ENCODE measurements around the gene ETV3L.

Gene ETV3L

GRCh38 chr1:157132111-157132510, 32.5 kb upstream of the ETV3L start:
- no peak for DNase-seq (ENCODE audit: low read depth)

DNA sequence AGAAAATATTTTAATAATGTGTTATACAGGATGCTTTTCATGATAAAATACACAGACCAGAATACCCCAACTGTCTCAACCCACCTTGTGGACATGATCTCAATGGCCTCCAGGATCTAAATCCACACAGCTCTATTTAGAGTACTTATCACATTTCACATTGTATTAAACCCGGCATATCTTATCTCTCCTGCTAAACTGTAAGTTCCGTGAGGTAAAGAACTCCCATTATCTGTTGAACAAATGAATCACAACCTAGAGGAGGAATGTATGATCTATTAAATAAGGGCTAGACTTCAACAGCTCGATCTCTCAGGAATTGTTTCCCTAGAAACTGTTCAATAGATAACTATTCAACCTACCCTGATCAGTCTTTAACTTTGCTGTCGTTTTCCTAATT, 31.7 kb upstream of the ETV3L start:
- no peak for DNase-seq (ENCODE audit: low read depth)

GRCh38 chr1:157124855-157125254, 25.2 kb upstream of the ETV3L start:
- DNase-seq (ENCODE audit: low read depth): no peak

DNA sequence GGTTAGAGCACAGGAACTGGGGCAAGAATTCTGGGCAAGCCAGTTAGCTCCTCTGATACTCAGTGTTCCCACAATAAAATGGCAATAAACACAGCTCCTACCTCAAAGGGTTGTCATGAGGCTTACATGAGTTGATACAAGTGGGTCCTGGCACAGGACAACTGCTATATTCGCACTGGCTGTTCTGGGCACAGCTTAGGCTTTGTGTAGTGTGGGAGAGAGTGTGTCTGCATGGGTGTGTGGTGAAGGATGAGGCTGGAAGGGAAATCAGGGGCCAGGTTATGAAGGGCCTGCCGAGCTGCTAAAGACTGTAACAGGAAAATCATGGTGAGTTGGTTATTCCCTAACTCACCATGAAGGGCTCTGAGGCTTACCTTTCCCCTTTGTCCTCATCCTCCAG, 19.8 kb upstream of the ETV3L start:
- DNase-seq (ENCODE audit: low read depth): no peak

DNA sequence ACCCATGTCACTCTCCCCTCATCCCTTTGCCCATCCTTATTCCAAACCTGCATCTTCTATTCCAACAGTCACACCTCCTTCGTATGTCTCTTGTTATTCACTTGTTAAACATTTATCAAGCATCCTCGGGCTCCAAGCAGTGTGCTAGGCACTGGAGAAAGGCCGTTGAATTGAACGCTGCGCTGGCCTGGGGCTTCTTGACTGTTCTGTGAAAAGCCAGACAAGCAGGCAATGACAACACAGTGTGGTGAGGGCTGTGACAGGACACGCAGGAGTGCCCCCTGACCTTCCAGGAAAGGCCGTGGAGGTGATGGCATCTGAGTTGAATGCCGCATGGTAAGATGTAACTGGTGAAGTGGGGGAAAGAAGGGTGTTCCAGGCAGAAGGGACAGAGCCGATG, 19.4 kb upstream of the ETV3L start:
- DNase-seq (ENCODE audit: low read depth): no peak

GRCh38 chr1:157117527-157118057, 18.0 kb upstream of the ETV3L start:
- DNase-seq (ENCODE audit: low read depth): no peak

GRCh38 chr1:157116737-157117103, 17.1 kb upstream of the ETV3L start:
- no peak for DNase-seq (ENCODE audit: low read depth)

DNA sequence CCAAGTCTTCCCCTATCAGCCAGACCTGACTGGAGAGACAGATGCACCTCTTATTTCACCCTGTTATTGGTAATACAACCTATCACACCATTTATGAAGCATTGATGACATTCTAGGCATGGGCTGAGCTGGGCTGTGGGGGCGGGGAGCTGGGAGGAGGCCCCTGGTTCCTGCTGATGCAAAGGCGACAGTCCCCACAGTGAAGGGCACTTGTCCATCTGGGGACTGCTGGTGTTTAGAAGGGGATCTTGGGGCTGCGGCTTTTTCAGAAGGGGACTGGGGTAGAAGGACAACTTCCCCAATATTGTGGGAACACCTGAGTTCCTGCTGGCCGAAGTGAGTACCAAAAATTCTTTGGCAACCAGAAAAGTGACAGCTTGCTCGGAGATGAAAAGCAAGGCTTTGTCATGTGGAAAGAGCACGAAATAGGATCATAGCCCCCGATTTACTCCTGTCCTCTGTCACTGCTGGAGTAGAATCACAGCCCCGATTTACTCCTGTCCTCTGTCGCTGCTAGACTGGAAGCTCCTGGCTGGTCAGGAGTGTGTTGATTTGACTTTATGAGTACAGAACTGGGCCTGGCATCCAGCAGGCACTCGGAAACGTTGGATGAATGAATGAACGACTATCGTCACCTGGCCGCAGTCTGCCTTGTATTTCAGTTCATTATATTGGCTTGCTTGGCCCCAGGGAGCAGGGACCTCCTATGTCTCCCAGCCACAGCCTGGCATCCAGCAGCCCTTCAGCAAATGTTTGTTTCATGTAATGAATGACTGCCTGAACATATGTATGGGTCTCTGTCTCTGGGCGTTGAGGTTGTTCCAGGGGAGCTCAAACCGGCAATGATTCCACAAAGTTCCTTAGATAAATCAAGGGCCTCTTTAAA, 16.5 kb upstream of the ETV3L start:
- no peak for DNase-seq (ENCODE audit: low read depth)

DNA sequence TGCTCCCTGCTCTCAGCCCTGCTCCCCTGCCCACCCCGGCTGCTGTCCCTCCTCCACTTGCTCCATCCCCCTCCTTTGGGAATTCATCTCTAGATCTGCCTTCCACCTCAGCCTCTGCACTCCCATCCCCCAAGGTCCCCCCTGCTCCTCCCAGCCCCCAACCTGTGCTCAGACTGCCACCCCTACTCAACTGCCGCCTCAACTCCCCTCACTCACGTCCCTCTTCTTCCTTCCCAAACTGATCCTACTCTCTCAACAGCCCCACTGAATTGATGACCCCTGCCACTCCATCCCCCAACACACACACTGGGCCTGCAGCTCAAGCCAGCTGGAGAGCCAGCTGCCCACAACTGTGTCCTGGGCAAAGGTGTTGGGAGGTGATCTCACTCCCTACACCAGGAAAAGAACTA, 15.8 kb upstream of the ETV3L start:
- no peak for DNase-seq (ENCODE audit: low read depth)

GRCh38 chr1:157114183-157115121, 14.8 kb upstream of the ETV3L start:
- no peak for DNase-seq (ENCODE audit: low read depth)

DNA sequence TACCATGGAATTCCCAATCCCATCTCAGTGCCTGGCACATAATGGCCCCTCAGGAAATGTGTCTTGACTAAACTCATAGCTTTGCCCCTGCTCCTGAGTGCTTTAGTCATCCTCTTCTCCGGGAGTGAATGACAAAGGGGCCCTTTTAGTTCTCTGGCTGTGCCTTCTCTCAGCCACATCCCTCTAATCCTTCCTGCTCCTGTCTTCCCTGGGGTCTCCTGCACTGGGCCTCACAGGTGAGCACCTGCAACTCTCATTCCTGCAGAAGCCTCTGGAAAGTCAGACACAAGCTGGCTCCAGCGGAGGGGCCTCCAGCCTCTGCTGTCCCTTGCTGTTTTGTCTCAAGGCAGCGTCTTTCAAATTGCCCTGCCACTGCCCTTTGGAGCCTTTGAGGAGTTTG, 14.0 kb upstream of the ETV3L start:
- DNase-seq (ENCODE audit: low read depth): no peak

GRCh38 chr1:157113106-157113505, 13.5 kb upstream of the ETV3L start:
- DNase-seq (ENCODE audit: low read depth): no peak

DNA sequence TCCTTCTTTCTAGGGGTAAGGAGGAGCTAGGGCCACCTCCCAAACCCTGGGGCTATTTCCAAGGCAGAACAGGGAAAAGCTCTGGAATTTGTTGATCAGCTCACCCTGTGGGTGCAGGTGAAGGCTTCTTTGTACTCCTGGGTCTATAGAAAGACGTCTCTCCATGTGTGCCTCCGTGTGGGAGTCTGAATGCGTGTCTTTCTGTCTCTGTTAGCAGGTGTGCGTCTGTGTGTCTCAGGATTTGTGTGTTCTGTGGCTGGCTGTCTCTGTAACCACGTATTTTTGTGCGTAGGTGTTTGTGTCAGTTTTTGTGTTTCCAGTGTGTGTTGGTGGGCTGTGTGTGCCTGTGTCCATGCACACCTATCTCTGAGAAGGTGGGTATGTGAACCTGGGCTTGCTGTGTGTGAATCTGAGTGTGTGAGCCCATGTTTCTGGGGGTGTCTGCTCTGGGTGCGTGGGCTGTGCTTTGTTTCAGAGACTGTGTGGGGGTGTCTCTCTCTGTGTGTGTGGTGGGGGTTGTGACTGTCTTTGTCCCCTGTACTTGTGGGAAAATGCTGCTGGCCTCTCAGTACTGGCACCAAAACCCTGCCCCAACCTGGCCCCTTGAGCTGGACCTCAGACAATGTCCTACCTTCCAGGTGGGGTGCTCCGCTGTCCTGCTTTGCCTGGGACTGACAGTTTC, 12.7 kb upstream of the ETV3L start:
- DNase-seq (ENCODE audit: low read depth): no peak

DNA sequence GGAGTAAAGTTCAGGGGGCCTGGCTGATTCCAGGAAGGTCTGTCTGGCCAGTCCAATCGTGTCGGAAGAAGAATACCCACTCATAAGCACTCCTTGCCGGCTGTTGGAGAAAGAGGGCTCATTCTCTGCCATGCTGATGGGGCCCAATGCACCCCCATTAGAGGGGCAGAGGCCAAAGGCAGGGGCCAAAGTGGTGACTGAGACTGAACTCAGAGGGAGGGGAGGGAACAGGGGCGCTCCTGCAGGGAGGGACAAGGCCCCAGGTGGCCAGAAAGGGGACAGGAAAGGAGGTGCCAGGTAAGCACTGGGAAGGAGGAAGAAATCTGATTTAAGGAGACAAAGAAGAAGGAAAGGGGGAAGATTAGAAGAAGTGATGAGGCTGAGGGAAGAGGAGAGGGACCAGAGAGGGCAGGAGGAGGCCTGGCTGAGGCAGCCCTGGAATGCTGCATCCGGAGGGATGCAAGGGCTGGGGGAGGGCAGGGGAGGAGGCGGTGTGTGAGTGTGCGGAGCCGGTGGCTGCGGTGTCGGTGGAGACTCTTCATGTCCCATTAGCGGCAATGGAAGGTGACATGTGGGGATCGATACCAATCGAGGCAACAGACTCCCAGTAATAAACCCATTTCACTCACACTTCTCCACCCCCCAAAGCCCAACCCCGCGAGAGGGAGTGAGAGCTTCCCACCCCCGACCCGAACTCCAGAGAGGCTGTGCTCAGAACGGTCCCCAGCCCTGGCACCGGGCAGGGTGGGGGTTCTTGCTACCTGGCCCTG, 12.0 kb upstream of the ETV3L start:
- no peak for DNase-seq (ENCODE audit: low read depth)

- no peak for DNase-seq (ENCODE audit: low read depth)
These were observed 11.1 kb upstream of the ETV3L start for GRCh38 chr1:157110686-157111085.

GRCh38 chr1:157110003-157110402, 10.4 kb upstream of the ETV3L start:
- no peak for DNase-seq (ENCODE audit: low read depth)

GRCh38 chr1:157108448-157108847, 8.8 kb upstream of the ETV3L start:
- no peak for DNase-seq (ENCODE audit: low read depth)

GRCh38 chr1:157107702-157108101, 8.1 kb upstream of the ETV3L start:
- DNase-seq (ENCODE audit: low read depth): no peak

- no peak for DNase-seq (ENCODE audit: low read depth)
These were observed 7.2 kb upstream of the ETV3L start for GRCh38 chr1:157106813-157107189.

DNA sequence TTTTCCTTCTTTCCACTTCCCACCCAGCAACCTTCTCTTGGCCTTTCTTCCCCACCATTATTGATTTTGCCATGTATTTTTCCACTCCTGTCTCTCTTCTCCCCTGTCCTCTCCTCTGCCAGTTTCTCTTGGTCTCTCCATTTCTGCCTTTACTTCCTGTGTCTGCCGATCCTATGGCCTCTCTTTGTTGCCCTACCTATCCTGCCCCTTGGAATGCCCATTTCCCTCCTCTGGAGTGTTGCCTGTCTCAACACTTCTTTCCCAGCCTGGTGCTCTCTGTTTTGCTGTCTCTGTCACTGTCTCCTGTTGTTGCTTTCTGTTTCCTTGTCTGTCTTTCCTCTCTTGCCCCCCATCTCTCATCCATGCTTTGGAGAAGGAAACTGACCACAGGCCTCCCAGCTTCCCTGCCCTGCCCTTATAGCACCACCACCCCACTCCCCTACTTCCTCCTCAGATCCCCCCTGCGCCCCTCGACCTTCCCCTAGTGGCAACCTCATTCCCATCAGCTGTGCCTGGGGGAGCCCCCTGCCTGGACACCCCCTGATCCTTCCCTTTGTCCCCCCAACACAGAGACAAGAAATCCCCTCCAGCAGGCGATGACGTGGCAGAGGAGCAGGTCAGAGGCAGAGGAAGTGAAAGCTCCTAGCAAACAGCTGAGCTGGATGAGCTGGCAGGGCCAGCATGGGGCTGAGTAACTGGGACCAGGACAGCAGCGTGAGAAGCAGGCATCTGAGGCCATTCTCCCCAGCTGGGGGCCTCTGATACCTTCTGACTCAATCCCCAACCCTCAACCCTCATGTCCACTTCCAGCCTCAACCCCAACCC, 6.6 kb upstream of the ETV3L start:
- DNase-seq (ENCODE audit: low read depth): no peak

All from stimulated activated CD8-positive, alpha-beta memory T cell treated with anti-CD3 and anti-CD28 coated beads, Interleukin-12 subunit alpha, Interleukin-12 subunit beta, amount 100 ng/mL, for 4 hours (primary cell).